K562 (cell line): ENCODE results near the gene TNNT3. TPM values are rescaled to one million over a fixed set of nuclear protein-coding genes. Genes with fewer than 3 reads are reported as not detected.

Source experiments
- ATAC-seq: fragments of 200-7000 bp; cut with Tn5 transposase; 3 replicates; pipeline ENCODE4 v1.9.1; 2020; ENCODE audit warnings: moderate library complexity
- BruUV-seq: library from RNA; stranded (reverse); fragments of 400-500 nt; replicated peaks from 2 replicates; lab custom pipeline; 2021; lab: Mats Ljungman, UMichigan
- CTCF ChIA-PET: fragments of 300-600 bp; formaldehyde crosslinking; extraction: SDS; loops from one replicate; lab custom pipeline; 2021; ENCODE audit warnings: low intra/inter-chr PET ratio; lab: Yijun Ruan, JAX
- POLR2A ChIA-PET: fragments of 300-600, 350-650 bp; sonication (Branson Sonifier 250); formaldehyde crosslinking; extraction: SDS; loops from one replicate; lab custom pipeline; 2021; ENCODE audit warnings: antibody characterized with exemption, inconsistent platforms; lab: Yijun Ruan, JAX
- DNase-seq, 4 experiments: peaks; one replicate each; pipeline versions ENCODE4 v3.0.0 to v3.0.0-alpha.2; 2011 to 2018; ENCODE audit warnings: low spot score in 3 of 4, mixed read lengths in 3 of 4; ENCODE audit errors: extremely low read depth in 1 of 4
- FAIRE-seq: peaks from 2 replicates; lab custom pipeline; 2011; peaks lifted over from hg19 to GRCh38; lab: Jason Lieb, UNC
- H2AFZ ChIP-seq: 2 replicates; pipeline ENCODE4 v1.6.0; 2011; ENCODE audit warnings: low read depth, low read length, control low read depth, inconsistent platforms
- H3K27ac ChIP-seq: fragments of 200-600 bp; 3 replicates; pipeline ENCODE4 v1.8.0; 2011; ENCODE audit warnings: low read depth, mild to moderate bottlenecking, control low read depth, inconsistent platforms, low read length, moderate library complexity, mixed read lengths; ENCODE audit errors: extremely low read depth
- H3K27me3 ChIP-seq, 2 experiments: fragments of 300-600 bp in 1 of 2; 2 replicates in 1 of 2; 3 replicates in 1 of 2; pipeline versions ENCODE4 v1.6.0 to v1.8.0; 2011; ENCODE audit warnings: inconsistent platforms in 2 of 2, low read length in 2 of 2, mild to moderate bottlenecking in 1 of 2, mixed read lengths in 1 of 2, moderate library complexity in 1 of 2; ENCODE audit not compliant: control insufficient read depth in 2 of 2, insufficient read depth in 2 of 2
- H3K36me3 ChIP-seq: fragments of 300-600 bp; 3 replicates; pipeline ENCODE4 v1.8.0; 2011; ENCODE audit warnings: mild to moderate bottlenecking, low read length, inconsistent platforms; ENCODE audit not compliant: control insufficient read depth, insufficient read depth
- H3K4me1 ChIP-seq, 2 experiments: fragments of 200-600 bp in 1 of 2; replicated peaks in 1 of 2; 2 replicates in 1 of 2; 3 replicates in 1 of 2; pipeline versions ENCODE4 v1.5.1 to v1.8.0; 2011; ENCODE audit warnings: inconsistent platforms in 2 of 2, low read length in 2 of 2, mild to moderate bottlenecking in 1 of 2, mixed read lengths in 1 of 2, moderate library complexity in 1 of 2; ENCODE audit not compliant: control insufficient read depth in 2 of 2, insufficient read depth in 2 of 2
- H3K4me2 ChIP-seq: 2 replicates; pipeline ENCODE4 v1.6.1; 2011; ENCODE audit warnings: low read length, control low read depth, inconsistent platforms, mixed read lengths; ENCODE audit not compliant: insufficient read depth
- H3K4me3 ChIP-seq: fragments of 200-600 bp; sonication (generic), shearing (Covaris generic); 2 replicates; pipeline ENCODE4 v1.5.1; 2016; ENCODE audit warnings: control low read depth, inconsistent platforms
- H3K79me2 ChIP-seq: fragments of 200-600 bp; 3 replicates; pipeline ENCODE4 v1.8.0; 2011; ENCODE audit warnings: low read length, inconsistent platforms; ENCODE audit not compliant: control insufficient read depth, insufficient read depth
- H3K9ac ChIP-seq, 2 experiments: 2 replicates each; pipeline versions ENCODE4 v1.6.0 to v1.6.1; 2011; ENCODE audit warnings: low read depth in 2 of 2, low read length in 2 of 2, control low read depth in 1 of 2, inconsistent platforms in 1 of 2, mild to moderate bottlenecking in 1 of 2, mixed read lengths in 1 of 2; ENCODE audit not compliant: insufficient read depth in 1 of 2
- H3K9me1 ChIP-seq: one replicate; pipeline ENCODE4 v1.6.0; 2011; ENCODE audit warnings: inconsistent platforms, mild to moderate bottlenecking, low read length, moderate library complexity; ENCODE audit not compliant: control insufficient read depth, insufficient read depth
- H3K9me3 ChIP-seq: replicated peaks from 2 replicates; pipeline ENCODE4 v1.5.1; 2011; ENCODE audit warnings: low read depth, low read length, inconsistent platforms; ENCODE audit not compliant: control insufficient read depth, insufficient read depth
- H4K20me1 ChIP-seq: replicated peaks from 2 replicates; pipeline ENCODE4 v1.6.1; 2011; ENCODE audit warnings: low read length, inconsistent platforms, mixed read lengths; ENCODE audit not compliant: control insufficient read depth, insufficient read depth
- CBX2 ChIP-seq: fragments of 200-600 bp; sonication (generic); IDR thresholded peaks from one replicate; pipeline ENCODE4 v1.6.1; 2012; ENCODE audit warnings: mild to moderate bottlenecking, low read length, inconsistent platforms; ENCODE audit not compliant: insufficient read depth, poor library complexity, severe bottlenecking
- DACH1 ChIP-seq: fragments of 450-650 bp; IDR thresholded peaks from 2 replicates; pipeline ENCODE4 v1.6.1; 2018; ENCODE audit not compliant: partially characterized antibody
- EWSR1 ChIP-seq: fragments of 450-650 bp; IDR thresholded peaks from 2 replicates; pipeline ENCODE4 v1.6.1; 2018; ENCODE audit warnings: borderline replicate concordance, mild to moderate bottlenecking, low read depth, moderate library complexity; ENCODE audit not compliant: partially characterized antibody
- GTF2A2 ChIP-seq: IDR thresholded peaks from 2 replicates; pipeline ENCODE4 v1.6.1; 2016; ENCODE audit warnings: mild to moderate bottlenecking, missing genetic modification characterization, missing compliant biosample characterization
- HIVEP1 ChIP-seq: fragments of 250-450 bp; sonication (Bioruptor Pico); IDR thresholded peaks from 2 replicates; pipeline ENCODE4 v1.4.0; 2020; ENCODE audit warnings: mild to moderate bottlenecking
- KLF10 ChIP-seq: fragments of 250-450 bp; sonication (Bioruptor Pico); IDR thresholded peaks from 2 replicates; pipeline ENCODE4 v1.6.1; 2021; ENCODE audit warnings: matching md5 sums
- MEF2D ChIP-seq: conservative IDR thresholded peaks from 2 replicates; pipeline ENCODE4 v1.6.1; 2016; ENCODE audit warnings: low read depth, missing genetic modification characterization, missing compliant biosample characterization
- NFIC ChIP-seq: fragments of 450-650 bp; IDR thresholded peaks from 2 replicates; pipeline ENCODE4 v1.6.1; 2017; ENCODE audit warnings: mild to moderate bottlenecking, inconsistent platforms
- NFXL1 ChIP-seq: fragments of 450-650 bp; formaldehyde crosslinking; IDR thresholded peaks from 2 replicates; pipeline ENCODE4 v1.4.0; 2021; ENCODE audit warnings: mild to moderate bottlenecking
- SMAD4 ChIP-seq: fragments of 250-450 bp; sonication (Bioruptor Pico); conservative IDR thresholded peaks from 2 replicates; pipeline ENCODE4 v1.8.0; 2021; ENCODE audit warnings: inconsistent platforms, mild to moderate bottlenecking, moderate library complexity
- ZNF324 ChIP-seq: fragments of 250-450 bp; sonication (Bioruptor Pico); IDR thresholded peaks from 2 replicates; pipeline ENCODE4 v1.4.0; 2020; ENCODE audit warnings: mild to moderate bottlenecking
- WGBS: fragments of 100-300 bp; shearing (Covaris generic); methylation state at CpG from one replicate; pipeline ENCODE4 v1.1.6; 2016; ENCODE audit warnings: low coverage, mixed read lengths; ENCODE audit not compliant: insufficient coverage; ENCODE audit errors: missing lambda C conversion rate; 5-methylcytosine and 5-hydroxymethylcytosine counted together
- in situ Hi-C: fragments of 300-500 bp; cut with MboI; formaldehyde crosslinking; loops from 4 replicates; pipeline ENCODE4 v1.15.0; 2018; ENCODE audit warnings: inconsistent platforms, mixed read lengths
- intact Hi-C: fragments of 100-400 bp; cut with micrococcal nuclease; formaldehyde crosslinking; loops from 2 replicates; pipeline ENCODE4 v1.14.2; 2022
- polyA plus RNA-seq, 8 experiments: library from polyadenylated mRNA; depleted of rRNA in 4 of 8; stranded (reverse) in 5 of 8; unstranded in 3 of 8; fragments of >200 nt; fragmentation: Nextera tagmentation in 2 of 8; fragmentation: Illumina TruSeq in 1 of 8; extraction: Ambion mirVana in 2 of 8; extraction: Trizol in 1 of 8; gene quantifications; 2 replicates each; pipeline versions ENCODE4 v1.2.1 to v1.2.3, GENCODE V29; 2011 to 2014; ENCODE audit warnings: inconsistent platforms in 1 of 8, missing spikeins in 1 of 8
- total RNA-seq, 7 experiments: library from RNA; depleted of rRNA in 6 of 7; stranded (reverse); fragments of >200 nt in 6 of 7; fragmentation: Illumina TruSeq in 2 of 7; extraction: Trizol in 2 of 7; gene quantifications; 2 replicates each; pipeline versions ENCODE4 v1.2.1 to v1.2.3, GENCODE V29; 2011 to 2021; ENCODE audit warnings: low replicate concordance in 1 of 7
- TF ChIP-seq, protein P1 (sequence below), 2 experiments: fragments of 250-450 bp in 1 of 2; fragments of 450-650 bp in 1 of 2; sonication (Bioruptor Pico) in 1 of 2; IDR thresholded peaks; 2 replicates each; pipeline versions ENCODE4 v1.6.1 to v1.8.0; 2016 to 2021; ENCODE audit warnings: mild to moderate bottlenecking in 2 of 2, moderate library complexity in 2 of 2, missing compliant biosample characterization in 1 of 2, missing genetic modification characterization in 1 of 2
- TF ChIP-seq, protein P2 (sequence below): fragments of 250-450 bp; sonication (Bioruptor Pico); IDR thresholded peaks from 2 replicates; pipeline ENCODE4 v1.5.0; 2020; ENCODE audit warnings: mild to moderate bottlenecking
- TF ChIP-seq, protein P3 (sequence below): sonication (generic); formaldehyde crosslinking; IDR thresholded peaks from 2 replicates; pipeline ENCODE4 v1.9.0; 2022; ENCODE audit warnings: mild to moderate bottlenecking, missing genetic modification reagents
- TF ChIP-seq, protein P4 (sequence below): fragments of 250-450 bp; sonication (Bioruptor Pico); IDR thresholded peaks from 2 replicates; pipeline ENCODE4 v1.8.0; 2021; ENCODE audit warnings: moderate library complexity, mild to moderate bottlenecking, inconsistent platforms

Gene TNNT3
- total and polyA plus RNA-seq, 9 of the 15 experiments (the other 6 are each of a cell fraction or from before 2014, with no cell fraction given): 0.10 TPM; not detected in 8

DNA sequence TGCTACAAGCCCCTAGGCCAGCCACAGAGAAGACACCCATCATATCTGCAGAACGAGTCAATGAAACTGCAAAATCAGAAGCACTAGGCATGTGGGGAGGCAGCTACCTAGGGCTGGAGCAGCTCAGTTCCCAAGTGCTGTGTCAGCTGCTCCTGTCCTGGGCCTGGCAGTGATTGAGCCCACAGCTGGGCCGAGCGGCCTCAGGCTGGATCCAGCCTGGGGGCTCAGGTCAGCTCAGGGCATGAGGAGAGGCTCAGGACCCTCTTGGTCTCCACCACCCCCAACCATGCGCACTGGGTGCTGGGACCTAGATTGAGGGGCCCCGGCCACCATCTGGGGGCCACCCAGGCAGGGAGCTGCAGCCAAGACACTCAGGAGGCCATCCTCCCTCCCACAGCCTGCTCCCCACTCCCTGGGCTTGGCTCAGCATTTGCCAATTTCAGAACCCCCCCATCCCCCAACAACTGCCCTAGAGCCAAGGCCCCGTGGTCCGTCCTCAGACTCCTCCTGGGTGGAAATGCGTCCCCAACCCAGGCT, 2.4 kb upstream of the TNNT3 start:
- peaks cover 12 to 55% of the 10 kb centered on the region in 2 experiments; a peak in 4 of 5 replicates for H3K27me3 ChIP-seq
- ChIA-PET CTCF (no interaction called here), POLR2A (interaction anchor here (0.5 to 0.8 kb wide), 2 partner anchors 25 to 199 kb away, joined by 3 read pairs; no protein-coding TSS in a partner anchor)
- TF ChIP-seq GTF2A2 (tag): no peak
- no peak for TF ChIP-seq MEF2D (tag)
- TF ChIP-seq, protein P1, sequence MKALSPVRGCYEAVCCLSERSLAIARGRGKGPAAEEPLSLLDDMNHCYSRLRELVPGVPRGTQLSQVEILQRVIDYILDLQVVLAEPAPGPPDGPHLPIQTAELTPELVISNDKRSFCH (CRISPR knock-in tag; IDR thresholded peaks at IDR 0.05): no peak
- TF ChIP-seq, protein P1 (tag; IDR thresholded peaks at IDR 0.05): no peak
- TF ChIP-seq DACH1: no peak
- TF ChIP-seq NFXL1 (CRISPR knock-in tag): no peak
- no peak for TF ChIP-seq KLF10
- TF ChIP-seq, protein P2, sequence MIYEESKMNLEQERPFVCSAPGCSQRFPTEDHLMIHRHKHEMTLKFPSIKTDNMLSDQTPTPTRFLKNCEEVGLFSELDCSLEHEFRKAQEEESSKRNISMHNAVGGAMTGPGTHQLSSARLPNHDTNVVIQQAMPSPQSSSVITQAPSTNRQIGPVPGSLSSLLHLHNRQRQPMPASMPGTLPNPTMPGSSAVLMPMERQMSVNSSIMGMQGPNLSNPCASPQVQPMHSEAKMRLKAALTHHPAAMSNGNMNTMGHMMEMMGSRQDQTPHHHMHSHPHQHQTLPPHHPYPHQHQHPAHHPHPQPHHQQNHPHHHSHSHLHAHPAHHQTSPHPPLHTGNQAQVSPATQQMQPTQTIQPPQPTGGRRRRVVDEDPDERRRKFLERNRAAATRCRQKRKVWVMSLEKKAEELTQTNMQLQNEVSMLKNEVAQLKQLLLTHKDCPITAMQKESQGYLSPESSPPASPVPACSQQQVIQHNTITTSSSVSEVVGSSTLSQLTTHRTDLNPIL (CRISPR knock-in tag): no peak
- TF ChIP-seq EWSR1: no peak
- TF ChIP-seq CBX2: no peak
- TF ChIP-seq ZNF324: no peak
- TF ChIP-seq SMAD4: no peak
- no peak for TF ChIP-seq NFIC
- TF ChIP-seq, protein P3, sequence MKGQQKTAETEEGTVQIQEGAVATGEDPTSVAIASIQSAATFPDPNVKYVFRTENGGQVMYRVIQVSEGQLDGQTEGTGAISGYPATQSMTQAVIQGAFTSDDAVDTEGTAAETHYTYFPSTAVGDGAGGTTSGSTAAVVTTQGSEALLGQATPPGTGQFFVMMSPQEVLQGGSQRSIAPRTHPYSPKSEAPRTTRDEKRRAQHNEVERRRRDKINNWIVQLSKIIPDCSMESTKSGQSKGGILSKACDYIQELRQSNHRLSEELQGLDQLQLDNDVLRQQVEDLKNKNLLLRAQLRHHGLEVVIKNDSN (CRISPR knock-in tag): no peak
- no peak for TF ChIP-seq HIVEP1 (CRISPR knock-in tag)
- TF ChIP-seq, protein P4, sequence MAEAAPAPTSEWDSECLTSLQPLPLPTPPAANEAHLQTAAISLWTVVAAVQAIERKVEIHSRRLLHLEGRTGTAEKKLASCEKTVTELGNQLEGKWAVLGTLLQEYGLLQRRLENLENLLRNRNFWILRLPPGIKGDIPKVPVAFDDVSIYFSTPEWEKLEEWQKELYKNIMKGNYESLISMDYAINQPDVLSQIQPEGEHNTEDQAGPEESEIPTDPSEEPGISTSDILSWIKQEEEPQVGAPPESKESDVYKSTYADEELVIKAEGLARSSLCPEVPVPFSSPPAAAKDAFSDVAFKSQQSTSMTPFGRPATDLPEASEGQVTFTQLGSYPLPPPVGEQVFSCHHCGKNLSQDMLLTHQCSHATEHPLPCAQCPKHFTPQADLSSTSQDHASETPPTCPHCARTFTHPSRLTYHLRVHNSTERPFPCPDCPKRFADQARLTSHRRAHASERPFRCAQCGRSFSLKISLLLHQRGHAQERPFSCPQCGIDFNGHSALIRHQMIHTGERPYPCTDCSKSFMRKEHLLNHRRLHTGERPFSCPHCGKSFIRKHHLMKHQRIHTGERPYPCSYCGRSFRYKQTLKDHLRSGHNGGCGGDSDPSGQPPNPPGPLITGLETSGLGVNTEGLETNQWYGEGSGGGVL (CRISPR knock-in tag): no peak
- no peak overlapping the region for H3K9ac ChIP-seq
- WGBS: 4% methylated on average over 7 of the region's 8 CpGs
- intact Hi-C loops (loop anchor here (1.0 kb wide), 1 partner anchor 24 kb away; no protein-coding TSS in a partner anchor), in situ Hi-C loops (loop anchor here (5.0 kb wide), 1 partner anchor 35 kb away; no protein-coding TSS in a partner anchor)
- peaks cover 5% of the 10 kb centered on the region; the same call in 1 of the 2 replicates for H4K20me1 ChIP-seq
- H3K9me1 ChIP-seq: no peaks in the 10 kb centered on the region
- no peak overlapping the region for H2AFZ ChIP-seq
- H3K4me2 ChIP-seq: no peak overlapping the region
- no peaks in the 10 kb centered on the region for H3K36me3 ChIP-seq
- FAIRE-seq (no peak), DNase-seq (no peak), ATAC-seq (no peak)
- H3K4me3 ChIP-seq: no peak overlapping the region
- BruUV-seq: no TSS peak
- H3K9me3 ChIP-seq: no peaks in the 10 kb centered on the region; the same call in 1 of the 2 replicates
- peaks cover 0 to 31% of the 10 kb centered on the region in 2 experiments; a peak in 1 of 5 replicates for H3K4me1 ChIP-seq
- H3K79me2 ChIP-seq: no peaks in the 10 kb centered on the region
- no peak overlapping the region for H3K27ac ChIP-seq
